Measurements from ENCODE around the gene SPATA31D3. TPM values are rescaled to one million over a fixed set of nuclear protein-coding genes. Genes with fewer than 3 reads are reported as not detected.
"Not testable (repeated sequence)": the region's sequence is repeated elsewhere in the genome, so short reads cannot be mapped to it uniquely, and the experiment has no call there.

The SPATA31D3 gene
- not detected in 2 replicates for total RNA-seq

DNA sequence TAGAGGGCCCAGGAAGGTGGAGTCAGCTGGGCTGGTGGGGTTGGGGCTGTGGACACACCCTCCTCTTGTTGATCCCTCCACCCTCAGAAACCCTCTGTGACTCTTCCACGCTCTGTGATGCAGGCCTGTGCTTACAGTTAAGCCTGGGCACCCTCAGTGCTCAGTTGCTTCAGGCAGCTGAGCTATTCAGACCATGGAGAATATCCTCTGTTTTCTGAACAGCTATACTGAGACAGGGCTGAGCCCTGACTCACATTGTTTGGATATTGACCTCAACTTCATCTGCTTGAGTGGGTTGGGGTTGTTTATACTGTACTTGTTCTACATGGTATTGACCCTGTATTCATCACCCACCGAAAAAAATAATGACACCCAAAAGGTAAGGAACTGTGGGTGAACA lies at the start of gene SPATA31D3:
TSS of gene SPATA31D3 (plus strand) at position 108 of the 400 bp plus-strand sequence. CDS start at position 194, 86 bp downstream.
- DNase-seq (ENCODE audit: low read depth, low spot score): not testable (repeated sequence)

DNA sequence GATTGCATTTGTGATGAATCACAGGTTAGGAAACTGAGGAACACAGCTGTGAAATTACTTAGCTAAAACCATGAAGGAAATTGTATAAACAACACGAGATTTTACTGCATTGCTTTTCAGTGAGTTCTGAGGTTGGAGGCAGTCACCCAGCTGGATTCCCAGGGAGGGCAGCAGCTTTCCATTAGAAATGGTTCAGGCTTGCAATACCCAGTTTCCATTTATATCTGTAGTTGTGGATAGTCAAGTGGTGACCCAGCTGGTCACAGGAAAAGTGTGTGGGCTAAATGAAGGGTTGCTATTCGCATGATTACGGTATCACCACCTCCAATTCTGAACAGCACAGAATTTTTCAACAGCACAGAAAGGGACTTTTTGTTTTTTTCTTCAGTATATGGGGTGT lies 49.4 kb upstream of the SPATA31D3 start:
- no peak for DNase-seq (ENCODE audit: low read depth, low spot score)

DNA sequence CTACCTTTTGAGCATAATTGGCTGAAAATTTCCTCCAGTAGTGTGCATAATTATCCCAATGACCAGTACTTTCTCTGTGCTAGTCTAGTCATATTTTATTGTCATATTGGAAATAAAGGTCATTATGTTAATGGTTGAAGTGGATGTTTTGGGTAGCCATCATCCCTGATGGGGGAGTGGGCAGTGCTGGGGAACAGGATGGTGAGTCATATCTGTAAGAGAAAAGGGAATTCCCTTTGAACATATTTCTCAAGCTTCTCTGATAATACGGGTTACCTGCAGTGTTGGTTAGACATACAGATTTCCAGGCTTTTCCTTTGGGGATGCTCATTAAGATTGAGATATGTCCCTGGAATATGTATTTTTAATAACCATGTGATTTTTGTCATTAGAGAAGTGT lies 48.4 kb upstream of the SPATA31D3 start:
- DNase-seq (ENCODE audit: low read depth, low spot score): no peak

DNA sequence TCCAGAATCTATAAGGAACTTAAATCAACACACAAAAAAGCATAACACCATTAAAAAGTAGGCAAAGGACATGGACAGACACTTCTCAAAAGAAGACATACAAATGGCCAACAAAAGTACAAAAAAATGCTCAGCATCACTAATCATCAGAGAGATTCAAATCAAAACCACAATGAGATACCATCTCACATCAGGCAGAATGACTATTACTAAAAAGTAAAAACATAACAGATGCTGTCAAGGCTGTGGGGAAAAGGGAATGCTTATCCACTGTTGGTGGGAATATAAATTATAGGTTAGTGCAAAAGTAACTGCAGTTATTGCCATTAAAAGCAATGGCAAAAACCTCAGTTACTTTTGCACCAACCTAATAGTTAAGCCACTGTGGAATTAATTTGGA lies 47.2 kb upstream of the SPATA31D3 start:
- DNase-seq (ENCODE audit: low read depth, low spot score): no peak

DNA sequence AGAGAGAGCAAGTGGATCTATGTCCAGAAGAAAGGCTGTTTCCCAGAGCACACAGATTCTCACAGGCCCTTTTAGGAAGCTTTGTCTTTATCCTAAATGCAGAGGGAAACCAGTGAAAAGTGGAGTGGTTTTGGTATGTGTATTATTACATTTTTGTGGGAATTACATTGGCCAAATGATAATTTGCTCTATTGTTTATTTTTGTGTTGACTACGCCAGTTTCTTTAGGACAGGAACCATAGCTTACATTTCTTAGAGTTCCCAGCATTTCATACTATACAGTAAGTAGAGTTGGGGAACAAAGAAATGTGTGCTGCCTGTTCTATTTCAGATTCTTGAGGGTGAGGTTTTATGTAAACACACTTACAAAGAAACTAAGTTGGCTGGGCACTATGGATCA lies 44.4 kb upstream of the SPATA31D3 start:
- DNase-seq (ENCODE audit: low read depth, low spot score): no peak

DNA sequence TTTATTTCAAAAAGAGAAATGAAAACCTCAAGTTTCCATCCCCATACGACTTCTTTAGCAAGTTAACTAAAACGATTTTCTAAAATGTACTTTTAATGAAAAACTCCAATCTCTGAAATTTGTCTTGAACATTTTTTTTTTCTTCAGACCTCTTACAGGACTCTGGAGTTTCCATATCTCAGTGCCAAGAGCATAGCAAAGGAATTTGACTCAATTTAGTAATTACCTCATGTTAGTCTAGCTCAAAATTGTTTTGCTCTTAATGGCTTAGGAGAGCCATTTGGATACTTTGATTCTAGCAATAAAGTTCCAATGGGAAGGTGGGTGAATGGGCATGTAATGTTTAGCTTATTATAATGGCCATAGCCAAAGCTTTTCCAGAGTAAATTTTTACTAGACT lies 41.1 kb upstream of the SPATA31D3 start:
- DNase-seq (ENCODE audit: low read depth, low spot score): no peak

DNA sequence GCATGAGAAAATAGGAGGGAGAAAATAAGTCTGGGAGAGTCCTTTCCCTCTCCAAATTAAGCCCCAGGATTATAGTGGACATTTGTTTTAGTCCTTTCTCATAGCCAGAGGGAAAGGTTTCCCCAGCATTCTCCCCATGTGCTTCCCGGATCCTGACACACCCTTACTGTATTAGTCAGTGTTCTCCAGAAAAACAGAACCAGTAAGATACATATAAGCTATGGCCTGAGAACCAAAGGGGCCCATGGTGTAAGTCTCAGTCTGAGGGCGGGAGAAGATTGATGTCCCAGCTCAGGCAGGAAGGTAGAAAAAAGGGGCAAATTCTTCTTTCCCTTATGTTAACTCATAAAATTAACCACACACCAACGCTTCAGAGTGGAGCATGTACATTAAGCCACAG lies 40.7 kb upstream of the SPATA31D3 start:
- DNase-seq (ENCODE audit: low read depth, low spot score): no peak

DNA sequence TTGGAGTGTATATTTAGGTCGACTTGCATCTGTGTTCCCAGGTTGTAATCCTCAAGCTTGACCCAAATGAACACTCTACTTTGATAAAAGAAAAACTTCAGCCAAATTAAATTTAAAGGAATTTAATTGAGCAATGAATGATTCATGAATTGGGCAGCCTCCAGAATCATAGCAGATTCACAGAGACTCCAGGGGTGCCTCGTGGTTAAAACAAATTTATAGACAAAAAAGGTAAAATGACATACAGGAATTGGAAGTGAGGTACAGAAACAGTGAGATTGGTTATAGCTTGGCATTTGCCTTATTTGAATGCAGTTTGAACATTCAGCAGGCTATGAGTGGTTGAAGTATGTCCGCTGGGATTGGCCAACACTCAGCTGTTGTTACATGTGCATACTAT lies 36.6 kb upstream of the SPATA31D3 start:
- no peak for DNase-seq (ENCODE audit: low read depth, low spot score)

DNA sequence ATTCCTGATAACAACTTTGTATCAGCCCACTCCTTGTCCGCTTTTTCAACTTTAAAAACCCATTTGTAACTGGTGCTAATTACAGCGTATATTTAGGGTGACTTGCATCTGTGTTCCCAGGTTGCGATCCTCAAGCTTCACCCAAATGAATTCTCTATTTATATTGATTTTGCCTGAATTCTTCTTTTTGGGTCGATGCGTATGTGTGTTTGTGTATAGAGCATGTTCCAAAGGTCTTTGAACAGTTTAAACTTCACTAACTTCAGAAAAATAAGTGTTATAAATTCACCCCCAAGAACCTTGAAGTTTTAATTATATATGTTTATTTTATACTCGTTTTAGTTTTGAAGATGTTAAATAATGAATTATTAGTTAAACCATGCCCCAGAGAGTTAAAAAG lies 31.2 kb upstream of the SPATA31D3 start:
- no peak for DNase-seq (ENCODE audit: low read depth, low spot score)

DNA sequence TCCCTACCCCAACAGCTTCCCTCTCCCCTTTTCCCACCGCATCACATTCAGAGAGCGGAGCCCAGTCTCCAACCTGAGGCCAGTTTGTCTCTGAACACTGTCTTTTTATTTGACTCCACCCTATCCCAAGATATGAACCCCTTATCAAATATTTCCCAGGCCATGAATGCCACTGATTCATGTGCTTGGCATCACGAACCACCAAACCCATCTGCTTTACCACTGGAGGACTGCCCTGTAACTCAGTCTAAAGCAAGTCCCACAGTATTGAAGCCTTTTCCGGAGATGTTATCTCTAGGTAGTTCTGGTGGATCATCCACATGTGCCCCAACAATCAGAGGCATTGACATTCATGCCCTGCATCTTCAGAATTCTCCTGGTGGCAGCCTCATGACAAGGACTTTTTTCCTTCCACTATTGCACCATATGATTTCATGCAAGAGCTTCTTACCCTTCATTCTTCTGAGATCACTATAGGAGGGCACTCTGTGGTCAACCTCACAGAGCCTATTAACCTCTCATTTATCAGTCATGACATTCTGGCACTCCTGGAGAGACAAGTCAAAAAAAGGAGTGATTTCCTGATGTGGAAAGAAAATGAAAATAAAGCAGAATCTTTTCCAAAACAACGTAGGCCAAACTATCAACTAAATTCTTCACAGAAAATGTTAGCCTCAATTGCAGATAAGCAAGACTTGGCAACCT lies 27.3 kb upstream of the SPATA31D3 start:
- no peak for DNase-seq (ENCODE audit: low read depth, low spot score)

DNA sequence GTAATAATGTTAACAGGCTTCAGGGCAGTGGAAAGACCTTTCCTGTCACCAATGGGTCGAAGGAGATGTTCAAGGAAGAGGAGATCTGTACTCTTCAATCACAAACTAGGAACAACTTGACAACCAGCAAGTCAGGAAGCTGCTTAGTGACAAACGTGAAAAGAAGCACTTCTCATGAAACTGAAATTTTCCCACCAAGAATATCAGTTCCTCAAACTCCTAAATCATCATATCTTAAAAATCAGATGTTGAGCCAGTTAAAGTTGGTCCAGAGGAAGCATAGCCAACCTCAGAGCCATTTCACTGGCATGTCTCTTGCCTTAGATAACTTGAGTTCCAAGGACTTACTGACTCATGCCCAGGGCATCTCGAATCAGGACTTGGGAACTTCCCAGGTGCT lies 24.8 kb upstream of the SPATA31D3 start:
- DNase-seq (ENCODE audit: low read depth, low spot score): not testable (repeated sequence)

DNA sequence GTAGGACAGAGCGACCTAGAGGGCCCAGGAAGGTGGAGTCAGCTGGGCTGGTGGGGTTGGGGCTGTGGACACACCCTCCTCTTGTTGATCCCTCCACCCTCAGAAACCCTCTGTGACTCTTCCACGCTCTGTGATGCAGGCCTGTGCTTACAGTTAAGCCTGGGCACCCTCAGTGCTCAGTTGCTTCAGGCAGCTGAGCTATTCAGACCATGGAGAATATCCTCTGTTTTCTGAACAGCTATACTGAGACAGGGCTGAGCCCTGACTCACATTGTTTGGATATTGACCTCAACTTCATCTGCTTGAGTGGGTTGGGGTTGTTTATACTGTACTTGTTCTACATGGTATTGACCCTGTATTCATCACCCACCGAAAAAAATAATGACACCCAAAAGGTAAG lies 15.0 kb upstream of the SPATA31D3 start, which contains the start of gene SPATA31D4:
TSS of gene SPATA31D4 (plus strand) at position 124 of the 400 bp plus-strand sequence. CDS start at position 210, 86 bp downstream.
- not testable (repeated sequence) for DNase-seq (ENCODE audit: low read depth, low spot score)

DNA sequence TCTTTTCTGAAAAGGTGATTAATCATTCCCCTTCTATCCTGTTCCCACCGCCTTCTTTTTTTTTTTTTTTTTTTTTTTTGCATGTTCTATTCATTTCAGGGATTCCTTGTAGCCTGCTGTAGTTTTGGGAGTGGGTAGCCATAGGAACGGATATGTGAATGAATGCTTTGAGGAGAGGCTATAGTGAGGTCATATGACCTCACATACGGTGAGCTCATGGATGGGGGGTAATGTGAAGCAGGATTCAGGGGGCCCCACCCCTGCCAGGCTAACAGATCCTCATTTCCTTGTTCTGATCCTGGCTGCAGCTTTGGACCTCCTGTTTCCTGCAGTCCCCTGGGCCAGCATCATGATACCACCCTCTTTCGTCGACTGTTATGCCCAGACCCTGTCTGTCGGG lies 13.2 kb upstream of the SPATA31D3 start:
- not testable (repeated sequence) for DNase-seq (ENCODE audit: low read depth, low spot score)

DNA sequence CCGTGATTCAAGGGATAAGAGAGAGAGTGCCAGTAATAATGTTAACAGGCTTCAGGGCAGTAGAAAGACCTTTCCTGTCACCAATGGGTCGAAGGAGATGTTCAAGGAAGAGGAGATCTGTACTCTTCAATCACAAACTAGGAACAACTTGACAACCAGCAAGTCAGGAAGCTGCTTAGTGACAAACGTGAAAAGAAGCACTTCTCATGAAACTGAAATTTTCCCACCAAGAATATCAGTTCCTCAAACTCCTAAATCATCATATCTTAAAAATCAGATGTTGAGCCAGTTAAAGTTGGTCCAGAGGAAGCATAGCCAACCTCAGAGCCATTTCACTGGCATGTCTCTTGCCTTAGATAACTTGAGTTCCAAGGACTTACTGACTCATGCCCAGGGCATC lies 9.8 kb upstream of the SPATA31D3 start:
- DNase-seq (ENCODE audit: low read depth, low spot score): not testable (repeated sequence)

DNA sequence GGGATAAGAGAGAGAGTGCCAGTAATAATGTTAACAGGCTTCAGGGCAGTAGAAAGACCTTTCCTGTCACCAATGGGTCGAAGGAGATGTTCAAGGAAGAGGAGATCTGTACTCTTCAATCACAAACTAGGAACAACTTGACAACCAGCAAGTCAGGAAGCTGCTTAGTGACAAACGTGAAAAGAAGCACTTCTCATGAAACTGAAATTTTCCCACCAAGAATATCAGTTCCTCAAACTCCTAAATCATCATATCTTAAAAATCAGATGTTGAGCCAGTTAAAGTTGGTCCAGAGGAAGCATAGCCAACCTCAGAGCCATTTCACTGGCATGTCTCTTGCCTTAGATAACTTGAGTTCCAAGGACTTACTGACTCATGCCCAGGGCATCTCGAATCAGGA lies 5.3 kb downstream of the SPATA31D3 start:
- not testable (repeated sequence) for DNase-seq (ENCODE audit: low read depth, low spot score)

DNA sequence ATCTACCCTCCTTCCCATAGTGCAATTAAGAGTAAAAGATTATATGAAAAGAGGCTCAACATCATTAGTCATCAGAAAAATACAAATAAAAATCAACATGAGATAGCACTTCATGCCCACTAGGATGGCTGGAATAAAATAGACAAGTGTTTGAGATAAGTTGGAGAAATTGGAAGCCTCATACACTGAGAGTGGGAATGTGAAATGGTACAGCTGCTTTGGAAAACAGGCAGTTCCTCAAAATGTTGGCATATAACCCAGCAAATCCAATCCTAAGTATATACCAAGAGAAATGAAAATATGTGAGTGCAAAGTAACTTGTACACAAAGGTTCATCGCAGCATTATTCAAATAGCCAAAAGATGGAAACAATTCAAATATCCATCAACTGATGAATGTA lies 9.8 kb downstream of the SPATA31D3 start:
- no peak for DNase-seq (ENCODE audit: low read depth, low spot score)

DNA sequence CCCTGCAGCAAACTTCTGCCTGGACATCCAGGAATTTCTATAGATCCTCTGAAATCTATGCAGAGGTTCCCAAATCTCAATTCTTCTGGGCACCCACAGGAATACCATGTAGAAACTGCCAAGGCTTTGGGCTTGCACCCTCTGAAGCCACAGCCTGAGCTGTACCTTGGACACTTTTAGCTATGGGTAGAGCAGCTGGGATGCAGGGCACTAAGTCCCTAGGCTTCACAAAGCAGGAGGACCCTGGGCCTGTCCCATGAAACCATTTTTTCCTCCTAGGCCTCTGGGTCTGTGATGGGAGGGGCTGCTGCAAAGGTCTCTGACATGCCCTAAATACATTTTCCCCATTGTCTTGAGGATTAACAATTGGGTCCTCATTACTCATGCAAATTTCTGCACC lies 12.3 kb downstream of the SPATA31D3 start:
- no peak for DNase-seq (ENCODE audit: low read depth, low spot score)

DNA sequence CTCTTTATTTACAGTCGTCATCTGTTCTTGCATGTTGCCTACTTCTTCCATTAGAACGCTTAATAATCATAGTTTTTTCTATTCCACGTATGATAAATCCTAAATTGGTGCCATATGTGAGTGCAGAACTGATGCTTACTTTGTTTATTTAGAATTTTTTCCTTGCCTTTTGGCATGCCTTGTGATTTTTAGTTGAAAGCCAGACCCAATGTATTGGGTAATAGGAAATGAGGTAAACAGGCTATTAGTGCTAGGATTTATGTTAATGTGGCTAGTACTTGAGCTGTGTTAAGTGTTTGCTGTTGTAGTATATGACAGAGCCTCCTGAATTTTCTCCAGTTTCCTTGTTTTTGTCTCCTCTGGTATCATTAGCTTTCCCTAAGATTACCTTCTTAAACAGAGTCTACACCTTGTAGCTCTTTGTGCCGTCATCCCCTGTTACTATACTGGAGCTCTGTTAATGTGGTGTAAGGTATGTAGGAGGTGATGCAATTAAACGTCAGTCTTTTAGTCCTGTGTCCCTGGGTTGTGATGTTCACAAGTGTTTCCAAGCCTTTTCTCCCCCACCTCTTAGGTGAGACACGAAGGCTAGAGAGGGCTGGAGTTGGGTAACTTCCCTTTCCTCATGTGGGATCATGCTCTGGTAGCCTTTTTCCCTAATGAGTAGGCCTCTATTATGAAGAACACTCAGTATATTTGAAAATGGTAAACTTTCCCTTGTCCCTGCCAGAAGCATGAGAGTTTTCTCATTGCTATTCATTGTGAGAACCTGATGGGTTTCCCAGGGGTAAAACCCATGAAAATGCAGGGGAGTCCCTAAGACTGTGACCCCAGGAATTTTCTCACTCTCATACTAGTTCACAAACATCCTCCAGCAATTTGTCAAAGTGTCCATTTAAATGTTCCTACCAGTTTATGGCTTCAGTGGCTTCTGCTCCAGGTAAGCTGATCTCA lies 21.2 kb downstream of the SPATA31D3 start:
- DNase-seq (ENCODE audit: low read depth, low spot score): no peak

DNA sequence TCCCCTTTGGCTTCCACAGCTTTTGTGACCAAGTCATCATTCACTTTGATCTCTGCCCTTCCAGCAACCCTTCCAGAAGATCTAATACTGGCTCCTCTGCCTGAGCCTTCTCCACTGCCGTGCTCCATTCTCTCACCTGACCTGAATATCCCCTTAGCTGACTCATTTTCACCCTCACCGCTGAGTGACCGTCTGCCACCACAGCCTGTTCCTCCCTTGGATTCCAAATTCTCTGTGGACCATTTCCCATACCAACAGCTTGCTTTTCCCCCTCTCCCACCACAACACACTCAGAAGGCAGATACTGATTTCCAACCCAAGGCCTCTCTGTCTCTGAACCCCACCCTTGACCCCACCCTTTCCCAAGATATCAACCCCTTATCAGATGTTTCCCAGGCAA lies 24.7 kb downstream of the SPATA31D3 start:
- no peak for DNase-seq (ENCODE audit: low read depth, low spot score)

DNA sequence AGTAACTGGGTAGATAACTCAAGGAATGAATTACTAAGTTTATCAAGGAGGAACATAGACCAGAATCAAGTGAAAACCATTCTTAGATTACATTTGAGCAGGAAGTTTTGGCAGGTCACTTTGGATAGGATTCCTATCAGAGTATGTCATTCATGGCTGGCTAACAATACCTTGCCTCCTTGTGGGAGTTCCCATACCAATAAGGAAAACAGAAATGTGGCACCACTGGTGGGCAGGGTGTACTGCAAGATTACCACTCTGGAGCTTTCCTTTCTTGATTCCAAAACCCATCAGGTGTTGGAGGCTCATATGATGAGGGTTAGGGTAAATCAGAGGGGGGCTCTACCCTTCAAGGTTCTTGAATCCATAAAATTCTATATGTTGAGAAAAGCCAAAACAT lies 26.7 kb downstream of the SPATA31D3 start:
- DNase-seq (ENCODE audit: low read depth, low spot score): no peak

DNA sequence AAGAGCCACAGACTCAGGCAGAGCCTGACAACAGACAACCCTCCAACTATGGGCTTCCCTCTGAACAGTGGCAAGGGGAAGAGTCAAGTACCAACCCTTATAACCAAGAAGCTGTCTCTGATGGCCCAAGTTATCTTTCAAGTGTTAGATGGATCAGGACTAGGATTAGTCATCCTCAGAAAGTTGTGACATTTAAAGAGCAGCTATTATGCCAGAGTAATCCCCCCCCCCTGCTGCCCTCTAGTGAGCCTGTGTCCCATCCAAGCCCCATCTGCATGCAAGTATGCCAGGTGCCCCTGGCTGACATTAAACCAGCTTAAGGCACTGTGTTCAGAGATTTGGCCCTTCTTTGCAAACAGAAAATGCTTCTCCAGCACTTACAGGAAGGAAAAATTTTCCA lies 28.4 kb downstream of the SPATA31D3 start:
- DNase-seq (ENCODE audit: low read depth, low spot score): no peak

DNA sequence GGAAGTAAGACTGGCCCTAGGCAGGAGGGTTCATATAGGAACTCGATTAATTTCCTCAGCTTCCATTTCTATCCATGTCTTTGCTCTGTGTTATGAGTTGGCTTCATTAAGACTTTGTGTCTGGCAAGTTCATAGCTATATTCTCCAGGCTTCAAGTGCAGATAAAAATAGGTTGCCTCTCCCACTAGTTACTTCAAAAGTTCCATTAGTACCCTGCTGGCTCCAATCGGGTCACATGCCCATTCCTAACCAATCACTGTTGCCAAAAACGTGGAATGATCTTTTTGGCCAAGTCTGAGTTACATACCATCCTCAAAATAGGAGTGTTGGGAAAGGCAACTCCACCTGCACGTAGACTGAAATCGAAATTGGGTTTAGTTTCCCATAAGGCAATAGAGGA lies 31.5 kb downstream of the SPATA31D3 start:
- DNase-seq (ENCODE audit: low read depth, low spot score): no peak

Measured in pulmonary artery endothelial cell (primary cell).